IMR-90 (cell line): ENCODE results near the gene SLC43A2. TPM values are rescaled to one million over a fixed set of nuclear protein-coding genes. Genes with fewer than 3 reads are reported as not detected.

Source experiments
- ATAC-seq: fragments of 200-7000 bp; cut with Tn5 transposase; 2 replicates; pipeline ENCODE4 v1.9.1; 2020; ENCODE audit warnings: low read depth, mild to moderate bottlenecking, moderate library complexity
- BruUV-seq: library from RNA; stranded (reverse); fragments of 400-500 nt; replicated peaks from 2 replicates; lab custom pipeline; 2021; lab: Mats Ljungman, UMichigan
- CTCF ChIA-PET: fragments of 300-600 bp; formaldehyde crosslinking; extraction: SDS; loops from one replicate; lab custom pipeline; 2021; ENCODE audit warnings: antibody characterized with exemption; lab: Yijun Ruan, JAX
- POLR2A ChIA-PET: fragments of 300-600 bp; sonication (Branson Sonifier 250); formaldehyde crosslinking; loops from one replicate; lab custom pipeline; 2022; ENCODE audit warnings: antibody characterized with exemption; ENCODE audit not compliant: unreplicated experiment; lab: Charles Lee
- DNase-seq: peaks from one replicate; pipeline ENCODE4 v3.0.0; 2013
- H2AFZ ChIP-seq: replicated peaks from 2 replicates; pipeline ENCODE3; 2013; ENCODE audit warnings: low read length, mild to moderate bottlenecking; ENCODE audit not compliant: poor library complexity
- H2AK5ac ChIP-seq: 2 replicates; pipeline ENCODE4 v1.6.1; 2013; ENCODE audit warnings: low read depth, low read length, inconsistent platforms
- H2AK9ac ChIP-seq: replicated peaks from 2 replicates; pipeline ENCODE3; 2013; ENCODE audit warnings: mild to moderate bottlenecking, low read depth, low read length, moderate library complexity; ENCODE audit not compliant: poor library complexity
- H2BK120ac ChIP-seq: 2 replicates; pipeline ENCODE4 v1.6.1; 2013; ENCODE audit warnings: low read depth, low read length, inconsistent platforms
- H2BK15ac ChIP-seq: 3 replicates; pipeline ENCODE4 v1.6.1; 2013; ENCODE audit warnings: low read depth, low read length, inconsistent platforms
- H2BK20ac ChIP-seq: 2 replicates; pipeline ENCODE4 v1.6.1; 2013; ENCODE audit warnings: low read depth, mild to moderate bottlenecking, inconsistent platforms, low read length, moderate library complexity
- H2BK5ac ChIP-seq: 2 replicates; pipeline ENCODE4 v1.6.1; 2013; ENCODE audit warnings: mild to moderate bottlenecking, low read depth, low read length, inconsistent platforms; ENCODE audit not compliant: poor library complexity, severe bottlenecking
- H3K14ac ChIP-seq: replicated peaks from 2 replicates; pipeline ENCODE4 v1.6.1; 2013; ENCODE audit warnings: low read depth, low read length, inconsistent platforms
- H3K18ac ChIP-seq: 2 replicates; pipeline ENCODE4 v1.6.1; 2013; ENCODE audit warnings: low read depth, low read length, control low read depth
- H3K23ac ChIP-seq: 2 replicates; pipeline ENCODE4 v1.6.1; 2013; ENCODE audit warnings: low read depth, low read length, inconsistent platforms
- H3K27ac ChIP-seq: 2 replicates; pipeline ENCODE4 v1.5.1; 2013; ENCODE audit warnings: mild to moderate bottlenecking, control low read depth, low read length; ENCODE audit not compliant: insufficient read depth
- H3K27me3 ChIP-seq: 2 replicates; pipeline ENCODE4 v1.6.1; 2013; ENCODE audit warnings: low read length; ENCODE audit not compliant: control insufficient read depth, insufficient read depth
- H3K36me3 ChIP-seq: 2 replicates; pipeline ENCODE4 v1.6.1; 2013; ENCODE audit warnings: low read length, mixed read lengths; ENCODE audit not compliant: control insufficient read depth, insufficient read depth
- H3K4ac ChIP-seq: 2 replicates; pipeline ENCODE4 v1.6.1; 2013; ENCODE audit warnings: low read depth, low read length, inconsistent platforms
- H3K4me1 ChIP-seq: 2 replicates; pipeline ENCODE4 v1.6.1; 2013; ENCODE audit warnings: low read length, mixed read lengths; ENCODE audit not compliant: control insufficient read depth, insufficient read depth
- H3K4me2 ChIP-seq: 2 replicates; pipeline ENCODE4 v1.6.1; 2013; ENCODE audit warnings: low read depth, mild to moderate bottlenecking, control low read depth, low read length, moderate library complexity
- H3K4me3 ChIP-seq: 2 replicates; pipeline ENCODE4 v1.5.1; 2013; ENCODE audit warnings: low read depth, mild to moderate bottlenecking, control low read depth, low read length, moderate library complexity; ENCODE audit not compliant: insufficient read depth
- H3K56ac ChIP-seq: 2 replicates; pipeline ENCODE4 v1.6.1; 2013; ENCODE audit warnings: low read length, inconsistent platforms; ENCODE audit not compliant: insufficient read depth; ENCODE audit errors: extremely low read depth
- H3K79me1 ChIP-seq, 2 experiments: 2 replicates each; pipeline ENCODE4 v1.6.1; 2013; ENCODE audit warnings: low read length in 2 of 2, inconsistent platforms in 1 of 2, low read depth in 1 of 2
- H3K9ac ChIP-seq: 2 replicates; pipeline ENCODE4 v1.6.1; 2013; ENCODE audit warnings: low read depth, low read length, control low read depth
- H3K9me1 ChIP-seq: 2 replicates; pipeline ENCODE4 v1.6.1; 2013; ENCODE audit warnings: low read length, inconsistent platforms; ENCODE audit not compliant: insufficient read depth
- H3K9me3 ChIP-seq: 2 replicates; pipeline ENCODE4 v1.6.1; 2013; ENCODE audit warnings: low read length; ENCODE audit not compliant: control insufficient read depth, insufficient read depth
- H4K20me1 ChIP-seq: 2 replicates; pipeline ENCODE4 v1.6.1; 2013; ENCODE audit warnings: low read length, inconsistent platforms; ENCODE audit not compliant: insufficient read depth
- H4K5ac ChIP-seq: 2 replicates; pipeline ENCODE4 v1.6.1; 2013; ENCODE audit warnings: mild to moderate bottlenecking, low read depth, low read length, control low read depth
- H4K8ac ChIP-seq, 2 experiments: 2 replicates each; pipeline ENCODE4 v1.6.1; 2013; ENCODE audit warnings: low read depth in 2 of 2, low read length in 2 of 2, control low read depth in 1 of 2, inconsistent platforms in 1 of 2
- H4K91ac ChIP-seq: 2 replicates; pipeline ENCODE4 v1.6.1; 2013; ENCODE audit warnings: low read depth, low read length, inconsistent platforms; ENCODE audit not compliant: insufficient read depth
- BHLHE40 ChIP-seq: fragments of 150-350 bp; IDR thresholded peaks from 2 replicates; pipeline ENCODE4 v1.6.1; 2016; ENCODE audit warnings: mild to moderate bottlenecking, low read depth, low read length
- CEBPB ChIP-seq: IDR thresholded peaks from 2 replicates; pipeline ENCODE4 v1.6.1; 2012; ENCODE audit warnings: low read depth, low read length, improper control_type of control experiment
- FOS ChIP-seq: fragments of 150-350 bp; IDR thresholded peaks from 2 replicates; pipeline ENCODE4 v1.6.1; 2016; ENCODE audit warnings: low read depth, low read length
- MAFK ChIP-seq: IDR thresholded peaks from 2 replicates; pipeline ENCODE4 v1.6.1; 2012; ENCODE audit warnings: low read depth, low read length, improper control_type of control experiment
- MAZ ChIP-seq: IDR thresholded peaks from 2 replicates; pipeline ENCODE4 v1.6.1; 2012; ENCODE audit warnings: low read depth, mild to moderate bottlenecking, low read length, improper control_type of control experiment, moderate library complexity, borderline replicate concordance
- MXI1 ChIP-seq: IDR thresholded peaks from 2 replicates; pipeline ENCODE4 v1.6.1; 2012; ENCODE audit warnings: low read depth, mild to moderate bottlenecking, low read length, moderate library complexity, borderline replicate concordance
- NFE2L2 ChIP-seq: fragments of 150-350 bp; IDR thresholded peaks from 2 replicates; pipeline ENCODE4 v1.6.1; 2016; ENCODE audit warnings: low read depth, mild to moderate bottlenecking, low read length
- POLR2A ChIP-seq: IDR thresholded peaks from 2 replicates; pipeline ENCODE4 v1.6.1; 2012; ENCODE audit warnings: mild to moderate bottlenecking, low read depth, low read length
- RAD21 ChIP-seq: IDR thresholded peaks from 2 replicates; pipeline ENCODE4 v1.6.1; 2012; ENCODE audit warnings: low read length, improper control_type of control experiment
- RCOR1 ChIP-seq: IDR thresholded peaks from 2 replicates; pipeline ENCODE4 v1.6.1; 2012; ENCODE audit warnings: mild to moderate bottlenecking, low read length, improper control_type of control experiment; ENCODE audit not compliant: insufficient replicate concordance
- SMC3 ChIP-seq: fragments of 150-350 bp; IDR thresholded peaks from 2 replicates; pipeline ENCODE4 v1.6.1; 2016; ENCODE audit warnings: low read depth, mild to moderate bottlenecking, antibody characterized with exemption, low read length, moderate library complexity
- WGBS, 2 experiments: methylation state at CpG; one replicate each; pipeline versions ENCODE4 v1.1.5 to v1.1.7; 2013; ENCODE audit warnings: missing lambda C conversion rate in 2 of 2; ENCODE audit not compliant: insufficient read length in 1 of 2; ENCODE audit errors: extremely low coverage in 2 of 2; 5-methylcytosine and 5-hydroxymethylcytosine counted together
- dilution Hi-C: fragments of 300-500 bp; cut with HindIII; formaldehyde crosslinking; loops from one replicate; pipeline ENCODE4 v1.14.3; 2018; ENCODE audit warnings: low sequenced_read_pairs; ENCODE audit not compliant: unreplicated experiment
- in situ Hi-C: fragments of 300-500 bp; cut with MboI; formaldehyde crosslinking; loops from 3 replicates; pipeline ENCODE4 v1.14.3; 2019; ENCODE audit warnings: low sequenced_read_pairs, inconsistent platforms, mixed read lengths
- intact Hi-C: fragments of 100-400 bp; cut with micrococcal nuclease; formaldehyde crosslinking; loops from 2 replicates; pipeline ENCODE4 v1.10.0; 2022
- polyA plus RNA-seq, 3 experiments: library from polyadenylated mRNA; depleted of rRNA; stranded (reverse); fragments of >200 nt; gene quantifications; 2 replicates each; pipeline ENCODE4 v1.2.3, GENCODE V29; 2012; ENCODE audit warnings: low replicate concordance in 1 of 3
- total RNA-seq: library from RNA; depleted of rRNA; stranded (reverse); fragments of >200 nt; gene quantifications from 2 replicates; pipeline ENCODE4 v1.2.3, GENCODE V29; 2012
- TF ChIP-seq, protein P1 (sequence below): conservative IDR thresholded peaks from 2 replicates; pipeline ENCODE4 v1.5.1; 2012; ENCODE audit warnings: mild to moderate bottlenecking, low read depth, low read length, improper control_type of control experiment
- TF ChIP-seq, protein P2 (sequence below): fragments of 150-350 bp; IDR thresholded peaks from 2 replicates; pipeline ENCODE4 v1.6.1; 2017; ENCODE audit warnings: mild to moderate bottlenecking, antibody characterized with exemption, low read length, low read depth
- TF ChIP-seq, protein P3 (sequence below): fragments of 150-350 bp; IDR thresholded peaks from 2 replicates; pipeline ENCODE4 v1.6.1; 2016; ENCODE audit warnings: low read depth, mild to moderate bottlenecking, low read length, moderate library complexity, borderline replicate concordance

The SLC43A2 gene
- total and polyA plus RNA-seq, 2 of the 4 experiments (the other 2 are of a cell fraction) = 3.8 to 9.0 TPM

DNA sequence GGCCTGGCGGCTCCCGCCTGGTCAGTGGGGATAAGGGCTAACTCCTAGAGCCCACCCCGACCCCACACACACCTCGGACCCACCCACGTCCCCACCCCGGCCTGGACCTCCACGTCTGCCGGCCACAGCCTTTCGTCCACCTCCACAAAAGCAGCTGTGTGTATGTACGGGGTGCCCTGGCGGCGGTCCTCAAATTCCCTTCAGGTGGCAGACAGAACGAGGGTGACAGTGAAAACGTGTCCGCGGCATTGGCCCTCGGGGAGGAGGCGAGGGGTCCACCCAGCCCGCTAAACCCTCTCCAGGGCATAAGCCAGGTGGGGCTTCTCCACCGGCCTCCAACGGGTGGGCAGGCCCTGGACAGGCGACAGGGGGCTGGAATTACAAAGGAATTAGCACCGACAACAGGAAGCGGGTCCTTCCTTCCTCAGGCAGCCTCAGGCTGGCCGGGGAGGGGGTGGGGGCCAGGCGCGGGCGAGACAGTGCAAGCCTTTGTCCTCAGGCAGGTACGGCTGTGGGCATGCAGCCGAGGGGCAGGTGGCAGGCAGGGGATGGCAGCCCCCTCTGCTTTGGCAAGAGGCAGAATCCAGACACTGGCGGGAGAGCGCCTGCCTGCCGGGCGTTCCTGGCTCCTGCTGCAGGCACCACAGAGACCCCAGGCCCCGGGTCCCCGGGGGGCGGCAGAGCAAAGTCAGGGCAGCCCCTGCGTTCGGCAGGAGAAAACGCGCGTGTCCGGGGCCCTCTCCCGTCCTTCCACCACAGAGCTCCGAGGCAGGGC lies 53.8 kb downstream of the SLC43A2 start:
- Histone ChIP-seq H2BK20ac (peak overlapping the region; percentile 29; the same call in 1 of the 2 replicates), H3K9me1 (0 out of 2 replicates have a peak, but pooled peaks cover 2% of the 10 kb centered on the region), H3K4me1 (peaks cover 15% of the 10 kb centered on the region), H3K4me2 (no peak overlapping the region), H3K23ac (no peak overlapping the region), H2BK5ac (no peak overlapping the region), H3K4me3 (no peak overlapping the region), H2AK9ac (no peak overlapping the region), H2BK15ac (no peak overlapping the region), H2AFZ (peak overlapping the region; percentile 71), H3K4ac (peak overlapping the region; percentile 10; the same call in 1 of the 2 replicates), H4K20me1 (no peaks in the 10 kb centered on the region), H3K36me3 (no peaks in the 10 kb centered on the region), H3K9me3 (no peaks in the 10 kb centered on the region), H3K56ac (no peak overlapping the region), H4K91ac (no peak overlapping the region), H3K79me1 (no peaks in the 10 kb centered on the region), H4K5ac (no peak overlapping the region), H3K14ac (no peak overlapping the region), H3K27me3 (no peaks in the 10 kb centered on the region), H3K9ac (no peak overlapping the region), H3K18ac (no peak overlapping the region), H4K8ac (no peak overlapping the region), H2AK5ac (peak overlapping the region; percentile 31; the same call in 1 of the 2 replicates), H2BK120ac (no peak overlapping the region), H3K27ac (no peak overlapping the region)
- POLR2A ChIA-PET = no interaction called here
- dilution Hi-C loops (no loop called here), in situ Hi-C loops (loop anchor here (5.0 kb wide), 1 partner anchor 72 kb away; the partner anchor contains the start of genes RILP and SCARF1), intact Hi-C loops (loop anchor here (1.0 to 10.0 kb wide), 4 partner anchors 54 to 457 kb away; partner anchors contain the start of genes DPH1 and RILP)
- BruUV-seq = no TSS peak
- ATAC-seq (no peak), DNase-seq (no peak)
- CTCF ChIA-PET = interaction anchor here (0.9 to 2.4 kb wide), 13 partner anchors 11 to 398 kb away, joined by 3 to 25 read pairs (median 4); partner anchors contain the start of genes RILP and SLC43A2
- whole genome bisulfite sequencing, 2 experiments = 42% methylated on average over 22 of the region's 45 CpGs; no CpG with 5 or more reads in 1 of the 2 experiments
- TF ChIP-seq MXI1 (no peak), SMC3 (no peak), MAZ (no peak), RCOR1 (no peak), CEBPB (no peak), FOS (no peak), POLR2A (no peak), RAD21 (no peak), BHLHE40 (no peak), NFE2L2 (no peak), MAFK (no peak)
- TF ChIP-seq, protein P1, sequence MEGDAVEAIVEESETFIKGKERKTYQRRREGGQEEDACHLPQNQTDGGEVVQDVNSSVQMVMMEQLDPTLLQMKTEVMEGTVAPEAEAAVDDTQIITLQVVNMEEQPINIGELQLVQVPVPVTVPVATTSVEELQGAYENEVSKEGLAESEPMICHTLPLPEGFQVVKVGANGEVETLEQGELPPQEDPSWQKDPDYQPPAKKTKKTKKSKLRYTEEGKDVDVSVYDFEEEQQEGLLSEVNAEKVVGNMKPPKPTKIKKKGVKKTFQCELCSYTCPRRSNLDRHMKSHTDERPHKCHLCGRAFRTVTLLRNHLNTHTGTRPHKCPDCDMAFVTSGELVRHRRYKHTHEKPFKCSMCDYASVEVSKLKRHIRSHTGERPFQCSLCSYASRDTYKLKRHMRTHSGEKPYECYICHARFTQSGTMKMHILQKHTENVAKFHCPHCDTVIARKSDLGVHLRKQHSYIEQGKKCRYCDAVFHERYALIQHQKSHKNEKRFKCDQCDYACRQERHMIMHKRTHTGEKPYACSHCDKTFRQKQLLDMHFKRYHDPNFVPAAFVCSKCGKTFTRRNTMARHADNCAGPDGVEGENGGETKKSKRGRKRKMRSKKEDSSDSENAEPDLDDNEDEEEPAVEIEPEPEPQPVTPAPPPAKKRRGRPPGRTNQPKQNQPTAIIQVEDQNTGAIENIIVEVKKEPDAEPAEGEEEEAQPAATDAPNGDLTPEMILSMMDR = no peak
- TF ChIP-seq, protein P2, sequence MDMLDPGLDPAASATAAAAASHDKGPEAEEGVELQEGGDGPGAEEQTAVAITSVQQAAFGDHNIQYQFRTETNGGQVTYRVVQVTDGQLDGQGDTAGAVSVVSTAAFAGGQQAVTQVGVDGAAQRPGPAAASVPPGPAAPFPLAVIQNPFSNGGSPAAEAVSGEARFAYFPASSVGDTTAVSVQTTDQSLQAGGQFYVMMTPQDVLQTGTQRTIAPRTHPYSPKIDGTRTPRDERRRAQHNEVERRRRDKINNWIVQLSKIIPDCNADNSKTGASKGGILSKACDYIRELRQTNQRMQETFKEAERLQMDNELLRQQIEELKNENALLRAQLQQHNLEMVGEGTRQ = no peak
- TF ChIP-seq, protein P3, sequence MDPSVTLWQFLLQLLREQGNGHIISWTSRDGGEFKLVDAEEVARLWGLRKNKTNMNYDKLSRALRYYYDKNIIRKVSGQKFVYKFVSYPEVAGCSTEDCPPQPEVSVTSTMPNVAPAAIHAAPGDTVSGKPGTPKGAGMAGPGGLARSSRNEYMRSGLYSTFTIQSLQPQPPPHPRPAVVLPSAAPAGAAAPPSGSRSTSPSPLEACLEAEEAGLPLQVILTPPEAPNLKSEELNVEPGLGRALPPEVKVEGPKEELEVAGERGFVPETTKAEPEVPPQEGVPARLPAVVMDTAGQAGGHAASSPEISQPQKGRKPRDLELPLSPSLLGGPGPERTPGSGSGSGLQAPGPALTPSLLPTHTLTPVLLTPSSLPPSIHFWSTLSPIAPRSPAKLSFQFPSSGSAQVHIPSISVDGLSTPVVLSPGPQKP = no peak
